DOHH2 (cell line): ENCODE results near the gene CYLD.

Source experiments
- CTCF ChIP-seq: fragments of 200-600 bp; sonication (generic); IDR thresholded peaks from one replicate; pipeline ENCODE4 v1.5.1; 2014; ENCODE audit warnings: antibody characterized with exemption, mild to moderate bottlenecking, low read depth, low read length; ENCODE audit not compliant: poor library complexity, severe bottlenecking
- EZH2phosphoT487 ChIP-seq: fragments of 200-600 bp; sonication (generic); IDR thresholded peaks from 2 replicates; pipeline ENCODE4 v1.6.1; 2017; ENCODE audit warnings: borderline replicate concordance, mild to moderate bottlenecking, antibody characterized with exemption, low read length, moderate library complexity, mixed read lengths

GRCh38 chr16:50721549-50722404 is 20.1 kb upstream of the CYLD start:
- no peak for TF ChIP-seq CTCF
- TF ChIP-seq EZH2phosphoT487: no peak
